Thoracic aorta (tissue), 2 donors: ENCODE data around the gene IFNAR1. TPM values are rescaled to one million over a fixed set of nuclear protein-coding genes. Genes with fewer than 3 reads are reported as not detected.

Source experiments
- ATAC-seq: fragments of 150-250 bp; one replicate; pipeline ENCODE4 v1.8.0; 2017; ENCODE audit warnings: low read depth; ENCODE audit not compliant: insufficient number of reproducible peaks, low FRiP score
- DNase-seq: peaks from one replicate; pipeline ENCODE4 v3.0.0-alpha.2; 2020; ENCODE audit warnings: low spot score
- H3K27ac ChIP-seq, 2 donors: fragments of 200-600 bp; sonication (generic); 1 replicate in 1 of 2; 2 replicates in 1 of 2; pipeline ENCODE4 v1.5.1; 2016; ENCODE audit warnings: mild to moderate bottlenecking in 2 of 2, moderate library complexity in 2 of 2
- H3K27me3 ChIP-seq: fragments of 200-600 bp; sonication (generic); replicated peaks from 2 replicates; pipeline ENCODE4 v1.6.0; 2016; ENCODE audit warnings: mild to moderate bottlenecking; ENCODE audit not compliant: insufficient read depth
- H3K36me3 ChIP-seq: fragments of 200-600 bp; sonication (generic); one replicate; pipeline ENCODE4 v1.5.1; 2016
- H3K4me1 ChIP-seq, 2 donors: fragments of 200-600 bp; sonication (generic); 1 replicate in 1 of 2; 2 replicates in 1 of 2; pipeline versions ENCODE4 v1.5.1 to v1.6.0; 2016; ENCODE audit warnings: low read depth in 2 of 2, mild to moderate bottlenecking in 1 of 2; ENCODE audit not compliant: control insufficient read depth in 1 of 2
- H3K4me3 ChIP-seq: fragments of 200-600 bp; sonication (generic); 2 replicates; pipeline ENCODE4 v1.5.1; 2016; ENCODE audit warnings: mild to moderate bottlenecking
- H3K9me3 ChIP-seq: fragments of 200-600 bp; sonication (generic); 2 replicates; pipeline ENCODE4 v1.5.1; 2016
- total RNA-seq, 2 donors: library from RNA; depleted of rRNA; stranded (reverse); fragments of >200 nt; gene quantifications; one replicate each; pipeline versions ENCODE4 v1.1.0 to v1.2.3, GENCODE V29; 2016
- TF ChIP-seq, protein P1 (sequence below): fragments of 200-600 bp; sonication (generic); IDR thresholded peaks from one replicate; pipeline ENCODE4 v1.5.1; 2019; ENCODE audit warnings: antibody characterized with exemption

IFNAR1 gene
- total RNA-seq, 2 donors from 2014 or later, result 31.3 to 61.9 TPM

DNA sequence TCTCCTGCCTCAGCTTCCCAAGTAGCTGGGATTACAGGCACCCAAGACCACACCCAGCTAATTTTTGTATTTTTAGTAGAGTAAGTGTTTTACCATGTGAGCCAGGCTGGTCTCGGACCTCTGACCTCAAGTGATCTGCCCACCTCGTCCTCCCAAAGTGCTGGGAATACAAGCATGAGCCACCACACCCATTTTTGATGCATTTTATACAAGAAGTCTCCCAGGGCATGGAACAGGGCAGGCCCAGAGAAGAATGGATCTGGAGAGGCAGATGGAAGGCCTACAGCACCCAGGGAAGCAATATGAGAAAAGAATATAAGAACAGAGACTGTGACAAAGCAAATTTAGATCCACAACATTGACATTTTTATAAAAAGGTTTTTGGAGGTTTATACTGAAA is 18.8 kb upstream of the IFNAR1 start:
- H3K9me3 ChIP-seq, result no peaks in the 10 kb centered on the region

DNA sequence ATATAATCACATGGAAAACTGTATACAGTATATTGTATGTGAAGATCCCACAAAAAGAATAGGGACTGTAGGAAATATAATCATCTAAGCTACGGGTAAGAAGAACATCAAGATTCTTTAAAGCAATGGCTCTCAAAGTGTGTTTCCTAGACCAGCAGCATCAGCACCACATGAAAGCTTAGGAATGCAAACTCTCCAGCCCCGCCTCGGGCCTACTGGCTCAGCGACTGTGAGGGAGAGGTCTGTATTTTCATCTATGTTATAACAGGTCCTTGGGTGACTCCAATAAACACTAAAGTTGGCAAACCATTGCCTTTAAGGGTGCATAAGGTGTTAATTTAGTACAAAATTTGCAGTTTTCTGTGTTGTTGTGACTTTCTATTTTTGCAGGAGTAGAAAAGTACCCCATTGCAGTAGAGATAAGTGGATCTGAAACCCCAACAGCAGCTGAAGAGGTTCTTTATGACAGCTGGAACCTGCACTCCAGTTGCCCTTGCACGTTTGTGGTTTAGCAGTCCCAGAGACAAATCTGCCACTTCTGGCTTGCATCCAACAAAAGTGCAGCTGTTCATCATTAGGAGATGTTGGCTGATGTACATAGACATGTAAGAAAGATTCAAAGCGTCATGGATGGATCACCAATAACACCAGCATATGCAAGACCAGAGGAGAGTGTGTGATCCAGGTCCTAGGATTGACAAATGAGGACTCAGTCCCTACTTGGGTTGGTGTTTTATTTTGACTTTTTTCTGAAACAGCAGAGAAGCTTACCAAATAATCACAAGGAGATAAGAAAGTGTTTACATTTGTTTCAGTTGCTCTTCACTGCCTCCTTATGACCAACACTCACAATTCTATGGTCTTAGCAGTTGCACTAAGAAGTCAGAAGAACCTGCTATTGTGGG is 15.9 kb upstream of the IFNAR1 start:
- DNase-seq, result no peak
- no peaks in the 10 kb centered on the region for H3K4me1 ChIP-seq
- H3K27ac ChIP-seq, result no peak overlapping the region
- no peaks in the 10 kb centered on the region for H3K27me3 ChIP-seq
- ATAC-seq, result no peak
- no peaks in the 10 kb centered on the region for H3K9me3 ChIP-seq
- TF ChIP-seq, protein P1, sequence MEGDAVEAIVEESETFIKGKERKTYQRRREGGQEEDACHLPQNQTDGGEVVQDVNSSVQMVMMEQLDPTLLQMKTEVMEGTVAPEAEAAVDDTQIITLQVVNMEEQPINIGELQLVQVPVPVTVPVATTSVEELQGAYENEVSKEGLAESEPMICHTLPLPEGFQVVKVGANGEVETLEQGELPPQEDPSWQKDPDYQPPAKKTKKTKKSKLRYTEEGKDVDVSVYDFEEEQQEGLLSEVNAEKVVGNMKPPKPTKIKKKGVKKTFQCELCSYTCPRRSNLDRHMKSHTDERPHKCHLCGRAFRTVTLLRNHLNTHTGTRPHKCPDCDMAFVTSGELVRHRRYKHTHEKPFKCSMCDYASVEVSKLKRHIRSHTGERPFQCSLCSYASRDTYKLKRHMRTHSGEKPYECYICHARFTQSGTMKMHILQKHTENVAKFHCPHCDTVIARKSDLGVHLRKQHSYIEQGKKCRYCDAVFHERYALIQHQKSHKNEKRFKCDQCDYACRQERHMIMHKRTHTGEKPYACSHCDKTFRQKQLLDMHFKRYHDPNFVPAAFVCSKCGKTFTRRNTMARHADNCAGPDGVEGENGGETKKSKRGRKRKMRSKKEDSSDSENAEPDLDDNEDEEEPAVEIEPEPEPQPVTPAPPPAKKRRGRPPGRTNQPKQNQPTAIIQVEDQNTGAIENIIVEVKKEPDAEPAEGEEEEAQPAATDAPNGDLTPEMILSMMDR, result no peak
- no peak overlapping the region for H3K4me3 ChIP-seq
- H3K36me3 ChIP-seq, result no peaks in the 10 kb centered on the region

More for the DNA sequence above, 18.8 kb upstream of the IFNAR1 start:
- TF ChIP-seq, protein P1, result no peak
- no peaks in the 10 kb centered on the region for H3K4me1 ChIP-seq
- no peak for ATAC-seq
- H3K27me3 ChIP-seq, result no peaks in the 10 kb centered on the region
- H3K27ac ChIP-seq, result no peak overlapping the region
- no peak for DNase-seq
- H3K4me3 ChIP-seq, result no peak overlapping the region
- H3K36me3 ChIP-seq, result no peaks in the 10 kb centered on the region

DNA sequence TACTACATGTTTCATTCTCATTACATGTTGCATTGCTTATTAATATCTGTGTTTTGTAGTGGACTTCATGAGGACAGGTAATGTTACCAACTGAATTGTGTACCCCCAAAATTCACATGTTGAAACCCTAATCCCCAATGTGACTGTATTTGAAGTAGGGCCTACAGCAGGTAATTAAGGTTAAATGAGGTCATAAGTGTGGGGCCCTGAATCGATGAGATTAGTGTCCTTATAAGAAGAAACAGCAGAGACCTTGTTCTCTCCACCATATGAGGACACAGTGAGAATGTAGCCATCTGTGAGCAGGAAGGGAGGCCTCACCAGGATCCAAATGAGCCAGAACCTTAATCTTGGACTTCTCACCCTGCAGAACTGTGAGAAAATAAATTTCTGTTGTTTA is 15.0 kb upstream of the IFNAR1 start:
- H3K4me3 ChIP-seq, result no peak overlapping the region
- ATAC-seq (no peak), DNase-seq (no peak)
- no peaks in the 10 kb centered on the region for H3K4me1 ChIP-seq
- H3K27ac ChIP-seq, result no peak overlapping the region
- TF ChIP-seq, protein P1, result no peak
- H3K27me3 ChIP-seq, result no peaks in the 10 kb centered on the region
- no peaks in the 10 kb centered on the region for H3K36me3 ChIP-seq
- no peaks in the 10 kb centered on the region for H3K9me3 ChIP-seq

DNA sequence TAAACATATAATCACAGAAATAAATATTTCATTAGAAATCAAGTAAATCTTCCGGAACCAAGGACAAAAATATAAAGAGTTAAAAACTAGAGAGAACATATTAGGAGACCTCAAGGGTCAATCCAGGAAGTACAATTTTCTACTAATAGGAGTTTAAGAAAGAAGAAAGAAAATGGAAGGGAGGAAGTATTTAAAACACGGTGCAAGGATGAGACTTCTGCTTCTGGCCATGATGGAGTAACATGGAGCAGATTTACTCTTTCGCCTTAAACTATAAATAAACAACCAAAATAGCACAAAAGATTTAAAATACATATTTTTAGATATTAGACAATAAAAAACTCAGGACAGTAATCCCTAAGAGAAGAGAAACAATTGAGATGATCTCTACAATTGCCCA is 12.6 kb upstream of the IFNAR1 start:
- H3K4me3 ChIP-seq, result no peak overlapping the region
- no peaks in the 10 kb centered on the region for H3K27me3 ChIP-seq
- ATAC-seq (no peak), DNase-seq (no peak)
- no peak overlapping the region for H3K27ac ChIP-seq
- no peaks in the 10 kb centered on the region for H3K4me1 ChIP-seq
- no peaks in the 10 kb centered on the region for H3K36me3 ChIP-seq
- TF ChIP-seq, protein P1, result no peak
- no peaks in the 10 kb centered on the region for H3K9me3 ChIP-seq

DNA sequence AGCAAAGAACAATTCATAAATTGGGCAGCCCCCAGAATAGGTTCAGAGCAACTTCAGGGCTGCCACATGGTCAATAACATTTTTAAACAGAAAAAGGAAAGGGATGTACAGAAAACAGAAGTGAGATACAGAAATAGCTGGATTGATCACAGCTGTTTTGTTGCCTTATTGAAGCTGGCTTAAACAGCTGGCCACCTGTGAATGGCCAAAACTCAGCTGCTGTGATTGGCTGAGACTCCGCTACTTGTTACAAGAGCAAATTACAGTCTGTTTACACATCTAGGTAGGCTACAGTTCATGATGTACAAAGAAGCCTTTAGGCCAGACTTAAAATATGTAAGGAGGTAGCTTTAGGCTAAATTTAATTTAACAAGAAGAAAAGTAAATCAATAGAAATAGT is 11.6 kb upstream of the IFNAR1 start:
- H3K4me1 ChIP-seq, result no peaks in the 10 kb centered on the region
- H3K27me3 ChIP-seq, result no peaks in the 10 kb centered on the region
- H3K27ac ChIP-seq, result no peak overlapping the region
- ATAC-seq (no peak), DNase-seq (no peak)
- H3K9me3 ChIP-seq, result no peaks in the 10 kb centered on the region
- TF ChIP-seq, protein P1, result no peak
- no peaks in the 10 kb centered on the region for H3K36me3 ChIP-seq
- no peak overlapping the region for H3K4me3 ChIP-seq
